SJCRH30 (cell line): ENCODE results near the gene ZNF384. TPM values are rescaled to one million over a fixed set of nuclear protein-coding genes. Genes with fewer than 3 reads are reported as not detected.
"Not testable (repeated sequence)": the region's sequence is repeated elsewhere in the genome, so short reads cannot be mapped to it uniquely, and the experiment has no call there.

Experiments
- DNase-seq, 2 experiments: peaks; one replicate each; pipeline ENCODE4 v3.0.0-alpha.2; 2015 to 2020
- H3K27ac ChIP-seq: fragments of 250-450 bp; sonication (Bioruptor Pico); 2 replicates; pipeline ENCODE4 v1.5.1; 2020; ENCODE audit warnings: mild to moderate bottlenecking, moderate library complexity
- H3K27me3 ChIP-seq: fragments of 250-450 bp; sonication (Bioruptor Pico); 2 replicates; pipeline ENCODE4 v1.5.1; 2020; ENCODE audit warnings: mild to moderate bottlenecking, moderate library complexity
- H3K36me3 ChIP-seq: fragments of 250-450 bp; sonication (Bioruptor Pico); 2 replicates; pipeline ENCODE4 v1.5.1; 2020; ENCODE audit warnings: mild to moderate bottlenecking, moderate library complexity
- H3K4me1 ChIP-seq: fragments of 250-450 bp; sonication (Bioruptor Pico); 2 replicates; pipeline ENCODE4 v1.5.1; 2020; ENCODE audit warnings: mild to moderate bottlenecking, moderate library complexity
- H3K4me3 ChIP-seq: fragments of 250-450 bp; sonication (Bioruptor Pico); 2 replicates; pipeline ENCODE4 v1.5.1; 2020; ENCODE audit warnings: mild to moderate bottlenecking, moderate library complexity
- H3K9me3 ChIP-seq: fragments of 250-450 bp; sonication (Bioruptor Pico); replicated peaks from 2 replicates; pipeline ENCODE4 v1.5.1; 2020; ENCODE audit warnings: mild to moderate bottlenecking, moderate library complexity
- total RNA-seq: library from RNA; depleted of rRNA; stranded (reverse); fragments of >200 nt; shearing (Covaris generic); gene quantifications from 2 replicates; pipeline ENCODE4 v1.2.3, GENCODE V29; 2014; rRNA removed

ZNF384 gene
- 40.5 and 46.5 TPM in 2 replicates for total RNA-seq

DNA sequence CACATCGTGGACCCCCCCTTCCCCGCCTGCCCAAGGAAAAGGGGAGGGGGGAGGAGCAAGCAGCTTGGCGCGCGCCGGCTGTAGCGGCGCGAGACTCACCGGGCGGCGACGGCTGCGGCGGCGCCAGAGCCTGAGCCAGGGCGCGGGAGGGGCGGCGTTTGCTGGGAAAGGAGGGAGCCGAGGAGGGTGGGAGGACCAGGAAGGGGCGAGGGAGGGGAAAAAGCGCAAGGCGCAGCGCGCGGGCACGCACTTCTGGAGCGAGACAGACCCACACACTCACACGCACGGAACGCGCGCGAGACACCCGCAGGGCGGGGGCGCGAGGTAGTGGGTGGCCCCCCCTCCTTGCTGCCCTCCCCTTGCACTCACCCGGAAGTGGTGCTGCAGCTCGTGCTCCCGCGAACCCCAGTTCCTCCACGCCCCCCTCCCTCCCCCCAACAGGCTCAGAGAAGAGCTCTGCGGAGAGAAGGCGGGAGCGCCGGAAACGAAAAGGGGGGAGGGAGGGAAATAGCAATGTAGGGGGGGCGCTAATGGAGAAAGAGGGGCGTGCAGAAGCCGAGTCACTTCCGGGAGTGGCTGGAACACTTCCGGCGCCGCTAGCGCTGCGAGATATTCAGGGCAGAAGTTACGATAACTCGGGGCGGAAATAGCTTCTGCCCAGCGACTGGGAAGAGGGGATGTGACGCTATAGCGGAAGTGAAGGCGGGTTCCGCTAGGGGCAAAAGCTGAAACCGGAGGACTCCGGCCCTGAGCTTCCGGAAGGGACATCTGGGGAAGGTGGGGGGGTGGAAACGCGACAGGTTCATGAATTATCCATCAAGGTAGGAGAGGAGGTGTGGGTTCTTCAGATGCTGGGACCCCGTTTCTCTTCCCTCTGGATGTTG, at the start of gene ZNF384:
Gene ZNF384 (minus strand): TSS at position 377 of the 884 bp plus-strand sequence. CDS start 9,855 bp downstream, outside the sequence.
- Histone ChIP-seq H3K9me3 (no peaks in the 10 kb centered on the region), H3K27ac (peak within 1 kb of the TSS; percentile 97), H3K4me1 (peaks cover 8% of the 10 kb centered on the region; the same call in 1 of the 2 replicates), H3K36me3 (0 out of 2 replicates have a peak, but pooled peaks cover 2% of the 10 kb centered on the region), H3K4me3 (peak within 1 kb of the TSS; percentile 88), H3K27me3 (no peaks in the 10 kb centered on the region)
- peak; percentile 98 to 99 for DNase-seq

DNA sequence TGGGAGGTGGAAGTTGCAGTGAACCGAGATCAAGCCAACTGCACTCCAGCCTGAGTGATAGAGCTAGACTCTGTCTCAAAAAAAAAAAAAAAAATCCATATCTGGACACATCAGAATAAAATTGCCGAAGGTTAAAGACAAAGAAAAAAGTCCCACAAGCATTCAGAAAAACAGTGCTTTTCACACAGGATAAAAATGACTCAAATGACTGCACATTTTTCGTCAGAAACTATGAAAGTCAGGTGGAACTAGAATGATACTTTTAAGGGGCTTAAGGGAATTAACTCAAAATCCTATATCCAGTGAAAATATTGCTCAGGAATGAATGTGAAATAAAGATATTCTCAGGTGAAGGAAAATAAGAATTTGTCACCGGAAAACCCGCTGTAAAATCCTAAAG, 47.6 kb upstream of the ZNF384 start:
- Histone ChIP-seq H3K9me3 (no peaks in the 10 kb centered on the region), H3K27me3 (no peaks in the 10 kb centered on the region), H3K4me1 (no peaks in the 10 kb centered on the region), H3K36me3 (no peaks in the 10 kb centered on the region), H3K4me3 (no peak overlapping the region), H3K27ac (no peak overlapping the region)
- DNase-seq, result no peak

DNA sequence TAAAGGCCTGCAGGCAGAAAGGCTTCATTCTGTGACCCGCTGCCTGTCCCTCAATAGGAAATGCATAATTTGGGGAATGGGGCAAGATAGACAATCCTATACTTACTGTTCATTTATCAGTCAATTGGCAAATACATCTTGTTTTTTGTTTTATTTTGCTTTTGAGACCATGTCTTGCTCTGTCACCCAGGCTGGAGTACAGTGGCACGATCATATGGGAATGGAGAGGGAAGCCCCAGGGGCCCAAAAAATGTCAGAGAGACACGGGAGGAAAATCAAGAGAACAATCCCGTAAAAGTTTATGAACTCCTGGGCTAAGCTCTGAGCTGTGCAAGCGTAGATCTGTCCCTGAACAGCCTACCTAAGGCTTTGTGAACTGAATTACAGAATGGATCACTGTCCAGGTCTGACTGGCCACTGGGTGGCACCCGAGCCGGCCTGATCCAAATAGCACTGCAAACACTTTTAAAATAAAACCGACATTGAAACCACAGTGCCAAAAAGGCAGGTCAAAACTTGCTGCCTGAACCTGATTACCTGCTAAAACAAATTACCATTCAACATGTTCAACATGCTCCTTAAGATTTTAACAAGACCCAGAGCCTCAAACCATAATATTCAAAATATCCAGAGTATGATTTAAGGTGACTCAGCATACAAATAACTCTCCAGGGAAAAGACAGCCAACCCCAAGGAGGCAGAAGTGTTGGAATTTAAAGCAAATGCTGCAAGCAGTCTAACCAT, 46.4 kb upstream of the ZNF384 start:
- peak in 1 of 2 experiments; percentile 19 for DNase-seq
- Histone ChIP-seq H3K4me3 (no peak overlapping the region), H3K36me3 (peaks cover 7% of the 10 kb centered on the region), H3K27ac (no peak overlapping the region), H3K4me1 (no peaks in the 10 kb centered on the region), H3K9me3 (no peaks in the 10 kb centered on the region), H3K27me3 (no peaks in the 10 kb centered on the region)

DNA sequence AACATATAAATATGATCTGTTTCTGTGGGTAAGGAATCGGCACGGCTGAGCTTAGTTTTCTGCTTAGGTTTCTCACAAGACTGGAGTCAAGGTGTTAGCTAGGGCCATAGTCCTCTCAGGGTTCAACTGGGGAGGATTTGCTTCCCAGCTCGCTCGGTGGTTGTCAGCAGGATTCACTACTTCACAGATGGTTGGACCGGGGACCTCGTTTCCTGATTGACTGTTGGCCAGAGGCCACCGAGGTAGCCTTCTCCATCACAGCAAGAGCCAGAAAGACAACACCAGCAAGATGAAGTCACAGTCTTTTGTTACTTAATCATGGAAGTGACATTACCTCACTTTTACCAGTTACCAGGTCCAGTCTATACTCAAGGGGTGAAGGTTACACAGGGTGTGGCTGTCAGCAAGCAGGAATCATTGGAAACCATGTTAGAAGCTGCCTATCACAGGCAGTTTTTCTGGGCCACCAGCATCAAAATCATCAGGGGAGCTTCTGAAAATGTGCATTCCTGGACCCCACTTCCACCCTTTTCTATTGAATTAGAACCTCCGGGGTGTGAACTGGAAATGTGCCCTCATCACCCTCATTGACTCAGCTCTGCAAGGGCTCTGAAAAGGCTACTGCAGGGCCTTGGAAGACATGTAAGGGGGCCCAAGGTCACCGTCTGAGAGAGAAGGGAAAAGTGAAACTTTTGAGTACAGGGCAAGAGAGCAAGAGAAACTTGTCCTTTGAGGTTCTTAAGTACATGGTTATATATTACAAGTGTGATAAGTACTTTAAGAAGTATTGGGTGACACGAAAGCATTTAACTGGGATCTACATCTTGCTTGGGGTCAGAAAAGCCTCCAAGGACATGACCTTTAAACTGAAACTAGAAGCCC, 45.6 kb upstream of the ZNF384 start:
- no peak overlapping the region for H3K27ac ChIP-seq
- no peaks in the 10 kb centered on the region for H3K9me3 ChIP-seq
- no peaks in the 10 kb centered on the region for H3K4me1 ChIP-seq
- H3K27me3 ChIP-seq, result no peaks in the 10 kb centered on the region
- H3K4me3 ChIP-seq, result no peak overlapping the region
- no peak for DNase-seq
- H3K36me3 ChIP-seq, result peaks cover 14% of the 10 kb centered on the region

DNA sequence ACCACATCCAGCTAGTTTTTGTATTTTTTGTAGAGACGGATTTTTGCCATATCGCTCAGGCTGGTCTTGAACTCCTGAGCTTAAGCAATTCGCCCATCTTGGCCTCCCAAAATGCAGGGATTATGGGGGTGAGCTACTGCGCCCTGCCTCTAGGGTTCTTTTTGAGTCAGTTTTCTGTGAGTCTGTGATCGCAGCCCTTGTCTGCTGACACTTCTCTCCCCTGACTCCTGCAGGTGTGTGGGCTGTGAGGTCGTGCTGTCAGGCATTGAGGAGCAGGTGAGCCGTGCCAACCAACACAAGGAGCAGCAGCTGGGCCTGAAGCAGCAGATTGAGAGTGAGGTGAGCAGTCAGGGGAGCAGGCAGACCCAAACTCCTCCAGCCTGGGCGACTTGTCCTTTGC, 41.0 kb upstream of the ZNF384 start:
- Histone ChIP-seq H3K36me3 (peaks cover 14% of the 10 kb centered on the region), H3K4me1 (no peaks in the 10 kb centered on the region), H3K27me3 (no peaks in the 10 kb centered on the region), H3K9me3 (no peaks in the 10 kb centered on the region), H3K27ac (no peak overlapping the region), H3K4me3 (no peak overlapping the region)
- no peak for DNase-seq

DNA sequence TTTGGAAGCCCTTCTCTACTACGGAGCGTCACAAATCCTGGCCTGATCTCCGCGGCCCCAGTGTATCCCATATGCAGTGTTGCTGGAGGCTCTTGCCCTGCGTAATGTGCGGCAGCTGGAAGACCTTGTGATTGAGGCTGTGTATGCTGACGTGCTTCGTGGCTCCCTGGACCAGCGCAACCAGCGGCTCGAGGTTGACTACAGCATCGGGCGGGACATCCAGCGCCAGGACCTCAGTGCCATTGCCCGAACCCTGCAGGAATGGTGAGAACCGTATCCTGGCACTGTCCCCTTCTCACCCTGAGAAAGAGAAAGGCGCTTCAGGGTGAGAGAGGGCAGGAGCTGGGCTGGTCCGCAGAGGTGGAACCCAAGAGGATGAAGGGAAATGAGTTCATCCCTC, 40.0 kb upstream of the ZNF384 start:
- DNase-seq, result no peak
- peaks cover 14% of the 10 kb centered on the region for H3K36me3 ChIP-seq
- H3K4me3 ChIP-seq, result no peak overlapping the region

DNA sequence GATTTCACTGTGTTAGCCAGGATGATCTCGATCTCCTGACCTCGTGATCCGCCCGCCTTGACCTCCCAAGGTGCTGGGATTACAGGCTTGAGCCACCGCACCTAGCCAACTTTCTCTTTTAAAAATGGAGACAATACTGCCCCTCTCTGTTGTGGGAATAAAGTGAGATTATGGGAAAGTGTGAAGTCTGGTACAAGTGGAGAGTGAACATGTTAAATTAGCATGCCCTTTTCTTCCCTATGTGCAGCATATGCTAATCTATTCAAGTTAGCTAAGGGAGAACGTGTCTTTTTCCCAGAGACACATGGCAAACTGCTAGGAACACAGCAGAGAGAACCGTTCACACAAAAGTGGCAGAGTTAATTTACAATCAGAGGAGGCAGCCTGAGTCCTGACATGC, 36.2 kb upstream of the ZNF384 start:
- H3K27ac ChIP-seq, result no peak overlapping the region
- no peaks in the 10 kb centered on the region for H3K9me3 ChIP-seq
- no peak for DNase-seq
- no peaks in the 10 kb centered on the region for H3K27me3 ChIP-seq
- H3K36me3 ChIP-seq, result peaks cover 4% of the 10 kb centered on the region
- H3K4me1 ChIP-seq, result peaks cover 4% of the 10 kb centered on the region; the same call in 1 of the 2 replicates
- H3K4me3 ChIP-seq, result no peak overlapping the region

More for the DNA sequence above, 40.0 kb upstream of the ZNF384 start:
- Histone ChIP-seq H3K27ac (no peak overlapping the region), H3K27me3 (no peaks in the 10 kb centered on the region), H3K4me1 (no peaks in the 10 kb centered on the region), H3K9me3 (no peaks in the 10 kb centered on the region)

DNA sequence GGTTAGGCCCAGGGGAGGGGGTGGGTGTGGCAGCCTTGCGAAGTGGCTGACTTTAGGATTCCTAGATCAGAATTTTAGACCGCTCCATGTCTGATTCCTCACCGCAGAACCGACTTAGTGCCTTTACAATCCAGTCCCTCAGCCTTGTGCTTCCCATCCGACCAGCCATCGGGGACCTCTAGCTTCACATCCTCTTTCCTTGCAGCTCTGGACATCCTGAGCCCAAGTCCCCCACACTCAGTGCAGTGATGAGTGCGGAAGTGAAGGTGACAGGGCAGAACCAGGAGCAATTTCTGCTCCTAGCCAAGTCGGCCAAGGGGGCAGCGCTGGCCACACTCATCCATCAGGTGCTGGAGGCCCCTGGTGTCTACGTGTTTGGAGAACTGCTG, 35.2 kb upstream of the ZNF384 start:
- Histone ChIP-seq H3K4me1 (peaks cover 4% of the 10 kb centered on the region; the same call in 1 of the 2 replicates), H3K27me3 (no peaks in the 10 kb centered on the region), H3K4me3 (peak overlapping the region; percentile 61), H3K36me3 (no peaks in the 10 kb centered on the region), H3K27ac (peak overlapping the region; percentile 79), H3K9me3 (no peaks in the 10 kb centered on the region)
- DNase-seq, result peak in 1 of 2 experiments; percentile 21

DNA sequence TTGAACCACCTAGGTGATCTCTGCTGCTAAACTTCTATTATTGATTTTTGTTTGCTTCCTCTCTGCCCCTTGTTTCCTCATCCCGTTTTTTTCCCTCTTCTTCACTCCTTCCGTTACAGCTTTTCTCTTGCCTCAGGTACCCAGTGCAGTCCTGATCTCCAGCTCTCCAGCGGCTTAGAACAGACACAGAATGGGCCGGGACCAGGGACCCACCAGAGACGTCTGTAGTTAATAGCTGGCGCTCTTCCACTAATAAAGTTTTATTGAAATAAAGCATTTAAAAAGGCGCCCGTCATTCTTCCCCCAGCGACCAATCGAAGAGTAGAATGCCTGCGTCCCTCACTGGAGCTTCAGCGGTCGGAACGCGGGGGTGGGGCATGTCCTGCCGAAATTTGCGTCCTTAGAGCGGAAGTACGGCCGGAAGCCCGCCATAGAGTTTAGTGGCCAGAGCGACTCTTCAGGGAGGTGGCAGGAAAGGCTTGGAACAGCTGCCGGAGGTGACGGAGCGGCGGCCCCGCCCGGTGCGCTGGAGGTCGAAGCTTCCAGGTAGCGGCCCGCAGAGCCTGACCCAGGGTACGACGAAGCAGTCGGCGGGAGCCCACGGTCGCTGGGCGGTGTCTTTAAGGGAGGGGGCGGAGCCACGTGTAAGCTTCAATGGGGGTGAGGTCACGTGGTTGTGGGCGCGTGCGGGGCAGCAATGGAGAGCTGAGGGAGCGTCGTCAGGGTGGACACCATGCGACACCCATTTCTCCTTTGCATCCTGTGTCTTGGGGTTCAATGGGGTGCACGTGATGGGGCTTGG, 34.6 kb upstream of the ZNF384 start, which contains the start of gene COPS7A:
Gene COPS7A (plus strand): TSS at position 440 of the 802 bp plus-strand sequence. CDS start 611 bp downstream, outside the sequence.
- DNase-seq, result peak; percentile 98 to 99
- Histone ChIP-seq H3K9me3 (no peaks in the 10 kb centered on the region), H3K4me1 (peaks cover 4% of the 10 kb centered on the region; the same call in 1 of the 2 replicates)

DNA sequence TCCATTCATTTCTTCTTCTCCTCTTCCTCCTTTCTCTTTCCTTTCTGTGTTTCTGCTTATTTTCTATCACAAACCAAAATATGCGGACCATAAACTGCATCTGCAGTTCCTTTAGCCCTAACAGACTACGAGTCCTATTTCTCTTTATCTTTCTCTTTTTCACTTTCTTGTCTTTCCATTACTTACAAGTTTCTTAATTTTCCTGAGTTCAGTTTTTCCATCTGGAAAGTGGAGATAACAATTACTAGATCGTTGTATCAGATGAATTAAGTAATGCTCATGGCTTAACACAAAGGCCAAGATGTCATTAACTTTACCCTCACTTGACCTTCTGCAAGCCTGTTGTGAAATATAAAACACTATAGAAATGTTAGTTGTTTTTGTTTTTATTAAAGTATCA, 33.7 kb upstream of the ZNF384 start:
- H3K27me3 ChIP-seq, result no peaks in the 10 kb centered on the region
- no peaks in the 10 kb centered on the region for H3K9me3 ChIP-seq
- no peak for DNase-seq
- no peaks in the 10 kb centered on the region for H3K36me3 ChIP-seq
- no peak overlapping the region for H3K27ac ChIP-seq
- H3K4me3 ChIP-seq, result no peak overlapping the region; the same call in 1 of the 2 replicates
- peaks cover 4% of the 10 kb centered on the region; the same call in 1 of the 2 replicates for H3K4me1 ChIP-seq

More for the DNA sequence above, 34.6 kb upstream of the ZNF384 start, which contains the start of gene COPS7A:
- Histone ChIP-seq H3K27me3 (no peaks in the 10 kb centered on the region), H3K36me3 (no peaks in the 10 kb centered on the region), H3K4me3 (peak within 1 kb of the TSS; percentile 61), H3K27ac (peak within 1 kb of the TSS; percentile 79)

DNA sequence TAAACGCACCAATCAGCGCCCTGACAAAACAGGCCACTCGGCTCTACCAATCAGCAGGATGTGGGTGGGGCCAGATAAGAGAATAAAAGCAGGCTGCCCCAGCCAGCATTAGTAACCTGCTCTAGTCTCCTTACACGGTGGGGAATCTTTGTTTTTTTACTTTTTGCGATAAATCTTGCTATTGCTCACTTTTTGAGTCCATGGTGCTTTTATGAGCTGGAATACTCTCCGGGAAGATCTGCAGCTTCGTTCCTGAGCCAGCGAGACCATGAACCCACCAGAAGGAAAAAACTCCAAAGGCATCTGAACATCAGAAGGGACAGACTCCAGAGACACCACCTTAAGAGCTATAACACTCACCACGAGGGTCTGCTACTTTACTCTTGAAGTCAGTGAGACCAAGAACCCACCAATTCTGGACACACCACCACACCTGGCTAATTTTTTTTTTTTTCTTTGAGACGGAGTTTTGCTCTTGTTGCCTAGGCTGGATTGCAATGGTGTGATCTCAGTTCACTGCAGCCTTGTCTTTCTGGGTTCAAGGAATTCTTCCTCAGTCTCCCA, 27.8 kb upstream of the ZNF384 start:
- Histone ChIP-seq H3K9me3 (no peaks in the 10 kb centered on the region), H3K4me3 (no peak overlapping the region), H3K27ac (no peak overlapping the region), H3K27me3 (no peaks in the 10 kb centered on the region), H3K36me3 (no peaks in the 10 kb centered on the region), H3K4me1 (no peaks in the 10 kb centered on the region)
- no peak for DNase-seq

DNA sequence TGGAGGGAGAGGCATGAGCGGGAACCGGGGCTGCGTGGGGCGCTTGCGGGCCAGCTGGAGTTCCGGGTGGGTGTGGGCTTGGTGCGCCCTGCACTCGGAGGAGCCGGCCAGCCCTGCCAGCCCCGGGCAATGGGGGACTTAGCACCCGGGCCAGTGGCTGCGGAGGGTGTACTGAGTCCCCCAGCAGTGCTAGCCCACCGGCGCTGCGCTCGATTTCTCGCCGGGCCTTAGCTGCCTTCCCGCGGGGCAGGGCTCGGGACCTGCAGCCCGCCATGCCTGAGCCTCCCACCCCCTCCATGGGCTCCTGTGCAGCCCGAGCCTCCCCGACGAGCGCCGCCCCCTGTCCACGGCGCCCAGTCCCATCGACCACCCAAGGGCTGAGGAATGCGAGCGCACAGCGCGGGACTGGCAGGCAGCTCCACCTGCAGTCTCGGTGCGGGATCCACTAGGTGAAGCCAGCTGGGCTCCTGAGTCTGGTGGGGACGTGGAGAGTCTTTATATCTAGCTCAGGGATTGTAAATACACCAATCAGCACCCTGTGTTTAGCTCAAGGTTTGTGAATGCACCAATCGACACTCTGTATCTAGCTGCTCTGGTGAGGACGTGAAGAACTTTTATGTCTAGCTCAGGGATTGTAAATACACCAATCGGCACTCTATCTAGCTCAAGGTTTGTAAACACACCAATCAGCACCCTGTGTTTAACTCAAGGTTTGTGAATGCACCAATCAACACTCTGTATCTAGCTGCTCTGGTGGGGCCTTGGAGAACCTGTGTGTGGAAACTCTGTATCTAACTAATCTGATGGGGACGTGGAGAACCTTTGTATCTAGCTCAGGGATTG, 27.1 kb upstream of the ZNF384 start:
- H3K9me3 ChIP-seq, H3K4me3 ChIP-seq, H3K27ac ChIP-seq, DNase-seq, H3K36me3 ChIP-seq, H3K4me1 ChIP-seq, H3K27me3 ChIP-seq: not testable (repeated sequence)
